ENCODE data around the gene SELENOI.

DNA sequence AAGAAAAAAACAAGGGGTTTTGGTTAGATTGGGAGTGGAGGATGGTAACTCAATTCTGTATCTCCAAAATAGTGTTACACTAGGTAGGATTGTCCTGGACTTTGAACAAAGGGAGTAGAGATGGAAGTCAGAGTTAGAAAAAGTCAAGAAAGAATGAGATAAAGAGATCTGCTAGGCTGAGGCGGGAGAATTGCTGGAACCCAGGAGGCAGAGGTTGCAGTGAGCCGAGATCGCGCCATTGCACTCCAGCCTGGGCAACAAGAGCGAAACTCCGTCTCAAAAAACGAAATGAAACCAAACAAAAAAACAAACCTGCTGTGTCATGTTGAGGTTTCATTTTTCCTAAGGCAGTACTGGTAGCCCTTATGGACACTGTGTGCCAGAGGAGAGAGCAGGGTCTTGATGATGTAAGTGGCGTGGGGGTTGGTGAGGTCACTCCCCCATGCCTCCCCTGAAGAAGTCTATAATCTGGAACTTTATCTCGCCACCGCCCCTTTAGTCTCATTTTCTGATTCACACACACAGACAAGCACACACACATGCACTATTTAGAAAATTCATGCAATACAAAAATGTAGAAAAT is 66.2 kb downstream of the SELENOI start:
- TF ChIP-seq, protein P1, sequence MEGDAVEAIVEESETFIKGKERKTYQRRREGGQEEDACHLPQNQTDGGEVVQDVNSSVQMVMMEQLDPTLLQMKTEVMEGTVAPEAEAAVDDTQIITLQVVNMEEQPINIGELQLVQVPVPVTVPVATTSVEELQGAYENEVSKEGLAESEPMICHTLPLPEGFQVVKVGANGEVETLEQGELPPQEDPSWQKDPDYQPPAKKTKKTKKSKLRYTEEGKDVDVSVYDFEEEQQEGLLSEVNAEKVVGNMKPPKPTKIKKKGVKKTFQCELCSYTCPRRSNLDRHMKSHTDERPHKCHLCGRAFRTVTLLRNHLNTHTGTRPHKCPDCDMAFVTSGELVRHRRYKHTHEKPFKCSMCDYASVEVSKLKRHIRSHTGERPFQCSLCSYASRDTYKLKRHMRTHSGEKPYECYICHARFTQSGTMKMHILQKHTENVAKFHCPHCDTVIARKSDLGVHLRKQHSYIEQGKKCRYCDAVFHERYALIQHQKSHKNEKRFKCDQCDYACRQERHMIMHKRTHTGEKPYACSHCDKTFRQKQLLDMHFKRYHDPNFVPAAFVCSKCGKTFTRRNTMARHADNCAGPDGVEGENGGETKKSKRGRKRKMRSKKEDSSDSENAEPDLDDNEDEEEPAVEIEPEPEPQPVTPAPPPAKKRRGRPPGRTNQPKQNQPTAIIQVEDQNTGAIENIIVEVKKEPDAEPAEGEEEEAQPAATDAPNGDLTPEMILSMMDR (IDR thresholded peaks at IDR 0.05): no peak
- no peak for TF ChIP-seq POLR2A (IDR thresholded peaks at IDR 0.05)
